ENCODE data around the gene PITX1.
A peak's percentile ranks its signal among the peaks of the same experiment; 100 is the strongest.

Gene PITX1

DNA sequence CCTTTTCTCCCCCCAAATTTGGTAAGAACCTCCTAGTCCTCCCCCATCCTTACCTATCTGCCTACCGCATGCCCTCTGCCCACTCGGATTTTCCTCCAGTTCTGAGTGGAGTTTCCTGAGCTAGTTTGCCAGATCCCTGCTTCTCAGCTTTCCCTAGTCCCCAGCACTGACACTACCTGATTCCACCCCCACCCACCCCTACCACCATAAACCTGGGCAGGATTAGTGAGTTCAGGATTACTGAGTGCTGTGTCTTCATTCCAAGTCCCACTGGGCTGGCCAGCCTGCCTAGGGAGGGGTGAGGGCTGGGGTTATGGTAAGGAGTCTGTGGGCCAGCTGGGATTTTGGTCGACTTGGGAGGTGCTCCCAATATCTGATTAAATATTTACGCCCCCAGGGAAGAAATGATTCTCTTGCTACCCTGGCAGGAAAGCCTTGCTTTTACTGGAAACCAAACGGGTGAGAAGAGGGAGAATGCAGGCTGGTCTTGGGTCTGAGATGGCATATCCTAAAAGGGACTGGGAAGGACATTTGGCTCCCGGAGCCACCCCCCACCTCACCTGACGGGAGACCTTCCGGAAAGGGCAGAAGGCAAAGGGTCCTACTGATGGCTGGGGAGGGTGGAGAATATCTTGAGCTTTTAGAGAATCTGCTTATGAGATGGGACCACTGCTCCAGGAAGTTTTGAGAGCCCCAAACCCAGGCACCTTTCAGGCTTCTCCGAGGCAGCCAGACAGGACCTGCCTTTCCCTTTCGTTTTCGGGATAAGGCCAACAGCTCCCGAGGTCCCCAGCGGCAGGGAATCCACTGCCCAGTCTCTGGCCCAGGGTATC, 3.7 kb downstream of the PITX1 start:
- H3K27ac ChIP-seq = no peak overlapping the region
- peak overlapping the region; percentile 60 for H3K4me3 ChIP-seq
- TF ChIP-seq, protein P1, sequence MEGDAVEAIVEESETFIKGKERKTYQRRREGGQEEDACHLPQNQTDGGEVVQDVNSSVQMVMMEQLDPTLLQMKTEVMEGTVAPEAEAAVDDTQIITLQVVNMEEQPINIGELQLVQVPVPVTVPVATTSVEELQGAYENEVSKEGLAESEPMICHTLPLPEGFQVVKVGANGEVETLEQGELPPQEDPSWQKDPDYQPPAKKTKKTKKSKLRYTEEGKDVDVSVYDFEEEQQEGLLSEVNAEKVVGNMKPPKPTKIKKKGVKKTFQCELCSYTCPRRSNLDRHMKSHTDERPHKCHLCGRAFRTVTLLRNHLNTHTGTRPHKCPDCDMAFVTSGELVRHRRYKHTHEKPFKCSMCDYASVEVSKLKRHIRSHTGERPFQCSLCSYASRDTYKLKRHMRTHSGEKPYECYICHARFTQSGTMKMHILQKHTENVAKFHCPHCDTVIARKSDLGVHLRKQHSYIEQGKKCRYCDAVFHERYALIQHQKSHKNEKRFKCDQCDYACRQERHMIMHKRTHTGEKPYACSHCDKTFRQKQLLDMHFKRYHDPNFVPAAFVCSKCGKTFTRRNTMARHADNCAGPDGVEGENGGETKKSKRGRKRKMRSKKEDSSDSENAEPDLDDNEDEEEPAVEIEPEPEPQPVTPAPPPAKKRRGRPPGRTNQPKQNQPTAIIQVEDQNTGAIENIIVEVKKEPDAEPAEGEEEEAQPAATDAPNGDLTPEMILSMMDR (IDR thresholded peaks at IDR 0.05) = no peak
- DNase-seq (ENCODE audit: low spot score) = no peak

DNA sequence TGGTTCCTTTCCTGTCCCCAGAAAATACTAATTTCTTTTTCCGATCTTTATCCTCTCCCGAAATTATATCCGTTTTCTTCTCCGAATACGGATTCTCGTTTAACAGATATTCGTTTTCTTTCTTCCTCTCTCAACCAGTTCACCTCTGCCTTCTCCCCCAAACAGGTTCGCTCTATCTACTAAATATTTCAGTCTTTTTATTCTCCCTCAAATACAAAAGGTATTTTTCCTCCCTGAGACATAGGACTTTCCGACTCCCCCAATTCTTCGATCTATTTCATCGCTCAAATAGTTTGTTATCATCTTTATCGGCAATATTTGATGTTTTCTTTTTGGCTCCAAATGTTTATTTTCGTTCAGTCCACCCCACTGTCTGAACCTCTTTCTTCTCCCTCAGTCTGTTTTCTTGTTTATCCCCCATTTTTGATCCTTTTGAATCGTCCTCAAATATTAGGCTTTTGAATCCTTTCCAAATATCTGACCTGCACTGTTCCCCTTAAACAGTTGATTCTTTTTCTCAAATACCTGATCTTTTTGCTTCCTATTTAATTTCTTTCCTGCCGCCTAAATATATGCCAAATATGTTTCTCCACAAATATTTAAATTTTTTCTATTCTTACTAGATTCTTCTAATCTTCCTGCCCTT, 4.4 kb downstream of the PITX1 start:
- no peak overlapping the region for H3K27ac ChIP-seq
- TF ChIP-seq, protein P1 (IDR thresholded peaks at IDR 0.05) = no peak
- H3K4me3 ChIP-seq = peak overlapping the region; percentile 33
- no peak for DNase-seq (ENCODE audit: low spot score)

DNA sequence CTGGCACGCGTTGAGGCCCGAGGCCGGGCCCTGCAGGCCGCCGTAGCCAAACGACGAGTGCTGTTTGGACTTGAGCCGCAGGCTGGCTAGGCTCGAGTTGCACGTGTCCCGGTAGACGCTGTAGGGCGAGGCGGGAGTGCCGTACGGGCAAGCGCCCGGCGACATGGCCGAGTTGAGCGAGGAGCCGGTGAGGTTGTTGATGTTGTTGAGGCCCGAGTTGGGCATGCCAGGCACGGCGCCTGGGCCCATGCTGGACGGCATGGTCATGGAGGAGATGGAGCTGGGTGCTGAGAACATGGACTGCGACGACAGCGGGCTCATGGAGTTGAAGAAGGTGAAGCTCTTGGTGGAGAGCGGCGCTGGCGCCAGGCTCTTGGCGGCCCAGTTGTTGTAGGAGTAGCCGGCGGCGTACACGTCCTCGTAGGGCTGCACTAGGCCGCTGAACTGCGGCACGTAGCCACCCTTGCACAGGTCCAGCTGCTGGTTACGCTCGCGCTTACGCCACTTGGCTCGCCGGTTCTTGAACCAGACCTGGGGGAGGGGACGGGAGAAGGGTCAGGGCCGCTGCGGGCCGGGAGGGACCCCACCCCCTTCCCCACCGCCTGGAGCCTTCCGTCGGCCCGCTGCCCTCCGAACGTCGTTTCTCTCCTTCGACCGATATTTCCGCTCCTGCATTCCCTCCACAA, 5.1 kb downstream of the PITX1 start:
- H3K4me3 ChIP-seq = peak overlapping the region; percentile 33
- H3K27ac ChIP-seq = no peak overlapping the region
- TF ChIP-seq, protein P1 (IDR thresholded peaks at IDR 0.05) = no peak
- no peak for DNase-seq (ENCODE audit: low spot score)

DNA sequence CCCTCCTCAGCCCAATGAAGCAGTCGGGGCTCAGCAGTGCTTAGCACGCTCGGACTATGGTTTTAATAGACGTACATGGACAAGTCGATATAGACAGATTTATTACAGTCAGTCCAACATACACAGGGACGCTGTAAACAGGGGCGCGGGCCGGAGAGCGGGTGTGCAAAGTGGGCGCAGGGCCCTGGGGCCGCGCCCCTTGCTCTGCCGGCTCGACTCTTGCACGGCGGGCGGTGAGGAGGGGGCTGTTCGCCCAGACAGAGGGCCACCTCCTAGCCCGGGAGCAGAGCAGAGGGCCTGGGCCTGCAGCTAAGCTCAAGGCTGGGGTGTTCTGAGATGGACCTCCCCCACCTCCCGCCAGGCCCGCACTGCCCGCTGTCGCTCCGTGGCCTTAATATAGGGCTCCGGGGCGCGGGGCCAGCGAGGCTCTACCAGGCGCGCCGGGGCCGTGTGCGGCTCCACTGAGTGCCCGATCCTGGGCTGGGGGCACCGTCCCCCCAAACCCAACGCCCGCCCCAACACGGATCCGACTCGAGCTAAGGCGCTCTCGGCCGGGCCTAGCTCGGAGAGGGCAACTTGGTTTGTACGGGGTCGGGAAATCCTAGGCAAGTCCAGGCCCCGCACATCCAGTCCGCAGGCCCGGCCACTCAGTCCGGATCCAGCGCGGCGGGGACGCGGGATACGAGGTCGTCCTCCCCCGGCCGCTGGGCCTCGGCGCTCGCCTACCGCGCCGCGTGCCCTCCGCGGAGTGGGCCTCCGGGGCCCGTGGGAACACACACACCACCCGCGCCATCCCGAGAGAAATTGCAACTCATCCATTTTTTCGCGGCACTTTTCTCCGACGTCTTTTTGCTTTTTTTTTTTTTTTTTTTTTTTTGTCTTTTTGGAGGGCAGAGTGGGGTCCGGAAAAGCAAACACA, 6.1 kb downstream of the PITX1 start:
- DNase-seq (ENCODE audit: low spot score) = no peak
- Histone ChIP-seq H3K4me3 (peak overlapping the region; percentile 27), H3K27ac (no peak overlapping the region)
- TF ChIP-seq, protein P1 (IDR thresholded peaks at IDR 0.05) = no peak

DNA sequence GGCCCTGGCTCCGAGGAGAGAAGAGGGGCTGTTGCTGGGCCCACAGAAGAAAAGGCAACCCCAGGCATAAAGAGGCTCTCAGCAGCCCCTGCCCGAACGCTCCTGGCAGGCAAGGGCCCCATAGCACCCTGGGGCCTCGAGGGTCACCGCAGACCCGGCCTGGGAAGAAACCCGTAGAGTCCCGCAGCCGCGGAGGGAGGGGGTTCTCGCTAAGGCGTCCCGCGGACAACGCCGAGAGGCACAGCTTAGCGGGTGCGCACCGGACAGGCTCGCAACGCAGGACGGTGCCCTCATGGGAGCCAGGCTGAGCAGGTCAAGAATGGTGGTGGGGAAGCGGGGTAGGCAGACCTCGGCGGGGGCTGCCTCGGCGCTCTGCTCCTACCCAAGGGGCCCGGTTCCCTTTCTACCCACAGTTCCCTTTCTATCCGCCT, 6.7 kb downstream of the PITX1 start:
- no peak overlapping the region for H3K4me3 ChIP-seq
- H3K27ac ChIP-seq = no peak overlapping the region
- TF ChIP-seq, protein P1 (IDR thresholded peaks at IDR 0.05) = no peak
- no peak for DNase-seq (ENCODE audit: low spot score)

DNA sequence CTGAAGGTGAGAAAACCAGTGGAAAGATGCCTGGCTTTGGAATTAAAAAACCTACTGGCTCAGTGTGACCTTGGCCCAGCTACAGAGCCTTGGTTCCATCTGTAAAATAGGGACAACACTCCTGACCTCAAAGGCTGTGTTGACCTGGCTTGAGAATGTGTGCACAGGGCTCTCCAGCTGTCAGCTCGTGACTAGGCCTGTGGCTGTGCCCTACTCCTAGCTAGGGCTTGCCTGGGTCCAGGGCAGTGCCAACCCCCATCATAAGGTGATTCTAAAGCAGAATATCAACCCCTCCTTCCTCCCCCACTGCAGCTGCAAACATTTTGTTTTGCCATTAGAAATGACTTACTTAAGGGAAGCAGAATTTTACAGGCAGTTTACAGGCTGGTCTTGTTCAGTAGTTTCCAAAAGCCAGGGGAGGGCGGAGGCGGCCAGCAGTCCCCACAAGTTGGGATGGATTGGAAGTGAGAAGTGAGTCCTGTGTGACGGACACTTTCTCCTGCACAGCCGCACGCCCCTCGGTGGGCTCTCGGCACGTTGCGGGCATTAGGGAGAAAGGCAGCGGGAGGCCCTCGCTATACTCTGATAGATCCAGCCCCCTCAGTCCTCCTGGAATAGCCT, 7.3 kb downstream of the PITX1 start:
- no peak overlapping the region for H3K4me3 ChIP-seq
- H3K27ac ChIP-seq = no peak overlapping the region
- no peak for DNase-seq (ENCODE audit: low spot score)
- TF ChIP-seq, protein P1 (IDR thresholded peaks at IDR 0.05) = no peak

Data from coronary artery (tissue), 2 donors.